ENCODE measurements around the gene PELO.
"Not testable (repeated sequence)": the region's sequence is repeated elsewhere in the genome, so short reads cannot be mapped to it uniquely, and the experiment has no call there.

The PELO gene

GRCh38 chr5:52787600-52788504 is at the start of gene PELO, which contains the start of gene ITGA1:
PELO (plus strand) TSS chr5:52787916; CDS start chr5:52800395, 12,479 bp downstream.
ITGA1 (plus strand) TSS chr5:52787916; CDS start chr5:52788354, 438 bp downstream.
- peak; percentile 49 for DNase-seq (ENCODE audit: low read depth)

GRCh38 chr5:52738095-52738506 is 49.6 kb upstream of the PELO start:
- no peak for DNase-seq (ENCODE audit: low read depth)

GRCh38 chr5:52740007-52740406 is 47.7 kb upstream of the PELO start:
- DNase-seq (ENCODE audit: low read depth): no peak

GRCh38 chr5:52743012-52743411 is 44.7 kb upstream of the PELO start:
- DNase-seq (ENCODE audit: low read depth): no peak

- DNase-seq (ENCODE audit: low read depth): no peak
These were observed 44.2 kb upstream of the PELO start for GRCh38 chr5:52743529-52743928.

- peak; percentile 26 for DNase-seq (ENCODE audit: low read depth)
These were observed 43.7 kb upstream of the PELO start for GRCh38 chr5:52743970-52744369.

GRCh38 chr5:52744867-52745458 is 42.8 kb upstream of the PELO start:
- DNase-seq (ENCODE audit: low read depth): not testable (repeated sequence)

GRCh38 chr5:52746539-52746938 is 41.2 kb upstream of the PELO start:
- no peak for DNase-seq (ENCODE audit: low read depth)

GRCh38 chr5:52748590-52748989 is 39.1 kb upstream of the PELO start:
- DNase-seq (ENCODE audit: low read depth): no peak

- no peak for DNase-seq (ENCODE audit: low read depth)
These were observed 38.0 kb upstream of the PELO start for GRCh38 chr5:52749666-52750065.

GRCh38 chr5:52751137-52751536 is 36.6 kb upstream of the PELO start:
- DNase-seq (ENCODE audit: low read depth): no peak

GRCh38 chr5:52754051-52754450 is 33.7 kb upstream of the PELO start:
- DNase-seq (ENCODE audit: low read depth): no peak

GRCh38 chr5:52757527-52757926 is 30.2 kb upstream of the PELO start:
- DNase-seq (ENCODE audit: low read depth): no peak

GRCh38 chr5:52758014-52758413 is 29.7 kb upstream of the PELO start:
- DNase-seq (ENCODE audit: low read depth): no peak

GRCh38 chr5:52759331-52759730 is 28.4 kb upstream of the PELO start:
- DNase-seq (ENCODE audit: low read depth): no peak

- DNase-seq (ENCODE audit: low read depth): no peak
These were observed 26.9 kb upstream of the PELO start for GRCh38 chr5:52760695-52761366.

- no peak for DNase-seq (ENCODE audit: low read depth)
These were observed 20.4 kb upstream of the PELO start for GRCh38 chr5:52767217-52767743.

GRCh38 chr5:52767766-52768480 is 19.8 kb upstream of the PELO start:
- DNase-seq (ENCODE audit: low read depth): no peak

GRCh38 chr5:52769061-52769460 is 18.7 kb upstream of the PELO start:
- no peak for DNase-seq (ENCODE audit: low read depth)

GRCh38 chr5:52770287-52770939 is 17.3 kb upstream of the PELO start:
- no peak for DNase-seq (ENCODE audit: low read depth)

- no peak for DNase-seq (ENCODE audit: low read depth)
These were observed 16.2 kb upstream of the PELO start for GRCh38 chr5:52771343-52772039.
